HG03108 (cell line): ENCODE results near the gene HLA-DPB1.
"Not testable (repeated sequence)": the region's sequence is repeated elsewhere in the genome, so short reads cannot be mapped to it uniquely, and the experiment has no call there.

Experiments
- ATAC-seq: cut with Tn5 transposase; IDR thresholded peaks from one replicate; pipeline ENCODE4 v1.9.1; 2021; ENCODE audit warnings: moderate library complexity; ENCODE audit not compliant: unreplicated experiment

Gene HLA-DPB1

DNA sequence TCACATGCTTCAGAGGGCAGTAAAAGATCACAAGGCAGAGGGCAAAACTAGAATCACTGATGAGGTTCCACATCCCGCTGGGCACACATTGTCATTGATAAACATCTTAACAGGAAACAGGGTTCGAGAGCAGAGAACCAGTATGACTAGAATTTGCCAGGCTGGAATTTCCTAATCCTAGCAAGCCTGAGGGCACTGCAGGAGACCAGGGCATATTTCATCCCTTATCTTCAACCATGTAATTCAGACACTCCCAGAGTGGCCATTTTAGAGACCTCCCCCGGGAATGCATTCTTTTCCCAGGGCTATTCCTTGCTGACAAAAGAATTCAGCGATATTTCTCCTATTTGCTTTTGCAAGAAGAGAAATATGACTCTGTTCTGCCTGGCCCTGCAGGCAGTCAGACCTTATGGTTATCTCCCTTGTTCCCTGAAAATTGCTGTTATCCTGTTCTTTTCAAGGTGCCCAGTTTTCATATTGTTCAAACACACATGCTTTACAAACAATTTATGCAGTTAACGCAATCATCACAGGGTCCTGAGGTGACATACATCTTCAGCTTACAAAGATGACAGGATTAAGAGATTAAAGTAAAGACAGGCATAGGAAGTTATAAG is 25.4 kb downstream of the HLA-DPB1 start:
- ATAC-seq, result not testable (repeated sequence)

GRCh38 chr6:33103776-33104175 is 28.0 kb downstream of the HLA-DPB1 start:
- ATAC-seq, result no peak

DNA sequence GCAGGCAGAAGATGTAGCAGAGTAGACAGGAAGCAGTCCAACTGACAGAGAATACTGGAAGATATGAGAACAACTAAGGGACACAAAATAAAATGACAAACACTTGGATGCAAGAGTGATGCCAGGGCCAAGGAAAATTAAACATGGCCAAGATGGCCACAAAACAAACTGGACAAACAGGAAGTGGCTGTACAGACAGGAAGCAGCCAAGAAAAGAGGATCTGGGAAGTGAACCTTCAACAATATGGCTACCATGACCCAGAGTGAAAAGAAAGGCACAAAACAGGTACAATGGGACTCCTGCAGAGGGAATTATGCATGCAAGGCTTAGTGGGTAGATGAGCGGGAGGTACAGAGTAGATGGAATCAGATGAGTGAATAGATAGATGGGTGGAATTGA is 29.1 kb downstream of the HLA-DPB1 start:
- no peak for ATAC-seq

GRCh38 chr6:33105386-33105785 is 29.6 kb downstream of the HLA-DPB1 start:
- no peak for ATAC-seq

DNA sequence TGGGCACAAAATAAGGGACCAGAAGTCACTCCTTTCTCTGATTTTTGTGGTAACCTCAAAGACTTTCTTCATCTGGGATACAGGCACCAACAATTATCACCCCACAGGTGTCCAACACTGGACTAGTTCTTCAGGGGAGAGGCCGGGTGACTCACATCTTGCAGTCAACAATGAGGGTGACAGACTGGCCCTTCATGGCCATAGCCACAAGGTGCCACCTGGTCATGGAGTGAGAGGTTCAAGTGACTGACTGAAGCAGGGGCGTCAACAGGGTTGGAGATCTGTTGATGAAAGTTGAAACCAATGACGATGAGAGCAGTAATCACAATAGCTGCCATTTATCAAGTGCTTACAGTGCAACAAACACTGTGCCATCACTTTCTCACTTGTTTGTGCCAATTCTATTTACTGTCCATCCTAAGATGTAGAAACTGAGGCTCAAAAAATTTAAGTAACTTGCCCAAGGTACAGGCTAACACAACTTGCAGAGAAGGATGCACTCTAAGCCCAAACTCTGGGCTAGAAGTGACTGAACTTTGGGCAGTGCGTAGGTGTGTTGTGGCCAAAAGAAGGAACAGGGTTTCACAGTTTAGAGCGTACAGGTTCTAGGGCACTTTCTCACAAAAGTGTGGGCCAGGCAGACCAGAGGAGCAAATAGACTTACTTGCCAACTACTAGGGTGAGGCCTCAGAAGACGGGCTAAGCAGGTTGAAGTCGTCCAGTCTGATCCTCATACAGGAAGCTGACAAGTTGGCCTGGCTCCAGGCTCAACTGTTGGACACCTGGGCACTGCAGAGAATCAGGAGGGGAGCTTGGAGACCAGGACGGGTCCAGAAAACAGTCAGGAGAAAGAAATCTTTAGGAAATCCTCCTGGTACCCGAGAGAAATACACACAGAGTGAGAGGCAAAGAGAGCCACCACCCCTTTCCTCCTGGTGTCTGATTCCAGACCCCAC is 30.4 kb downstream of the HLA-DPB1 start:
- no peak for ATAC-seq

- no peak for ATAC-seq
Observed at GRCh38 chr6:33107641-33108040, 31.9 kb downstream of the HLA-DPB1 start.

DNA sequence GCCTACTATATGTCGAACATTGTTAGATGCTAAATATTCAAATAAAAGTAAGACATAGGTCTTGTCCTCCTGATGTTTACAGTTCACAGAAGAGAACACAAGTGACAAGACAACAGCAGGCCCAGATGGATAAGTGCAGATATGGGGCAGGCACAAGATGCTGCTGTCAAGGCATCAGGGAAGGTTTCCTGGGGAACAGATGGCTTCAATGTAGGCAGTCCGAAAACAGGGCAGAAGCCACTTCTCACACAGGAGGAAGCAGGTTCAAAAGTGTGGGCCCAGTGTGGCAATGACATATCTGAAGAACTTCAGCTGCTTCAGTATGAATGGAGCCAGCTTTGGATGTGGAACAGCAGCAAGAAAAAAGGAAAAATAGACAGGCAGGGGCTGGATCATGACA is 32.5 kb downstream of the HLA-DPB1 start:
- no peak for ATAC-seq

GRCh38 chr6:33112148-33112547 is 36.4 kb downstream of the HLA-DPB1 start:
- ATAC-seq, result peak; percentile 94

DNA sequence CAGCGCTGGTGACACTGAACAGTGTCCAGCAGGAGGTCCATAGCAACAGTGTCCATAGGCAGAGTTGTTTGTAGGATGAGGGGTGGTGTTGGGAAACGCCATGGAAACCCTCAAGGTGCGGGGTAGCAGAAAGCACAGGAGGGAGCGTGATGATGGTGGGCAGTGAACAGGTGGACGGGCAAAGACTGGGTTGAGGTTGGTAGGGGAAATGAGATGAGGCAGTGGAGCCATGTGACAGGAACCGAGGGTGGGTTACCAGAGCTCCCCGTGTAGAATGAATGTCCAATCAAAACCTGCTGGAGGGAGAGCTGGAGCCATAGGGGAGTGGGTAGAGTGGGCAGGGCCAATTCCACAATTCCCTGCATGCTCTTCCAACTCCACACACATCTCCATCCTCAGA is 38.0 kb downstream of the HLA-DPB1 start:
- ATAC-seq, result no peak

- ATAC-seq, result no peak
Observed at GRCh38 chr6:33114406-33114805, 38.6 kb downstream of the HLA-DPB1 start.

GRCh38 chr6:33116417-33116816 is 40.6 kb downstream of the HLA-DPB1 start:
- ATAC-seq, result no peak

DNA sequence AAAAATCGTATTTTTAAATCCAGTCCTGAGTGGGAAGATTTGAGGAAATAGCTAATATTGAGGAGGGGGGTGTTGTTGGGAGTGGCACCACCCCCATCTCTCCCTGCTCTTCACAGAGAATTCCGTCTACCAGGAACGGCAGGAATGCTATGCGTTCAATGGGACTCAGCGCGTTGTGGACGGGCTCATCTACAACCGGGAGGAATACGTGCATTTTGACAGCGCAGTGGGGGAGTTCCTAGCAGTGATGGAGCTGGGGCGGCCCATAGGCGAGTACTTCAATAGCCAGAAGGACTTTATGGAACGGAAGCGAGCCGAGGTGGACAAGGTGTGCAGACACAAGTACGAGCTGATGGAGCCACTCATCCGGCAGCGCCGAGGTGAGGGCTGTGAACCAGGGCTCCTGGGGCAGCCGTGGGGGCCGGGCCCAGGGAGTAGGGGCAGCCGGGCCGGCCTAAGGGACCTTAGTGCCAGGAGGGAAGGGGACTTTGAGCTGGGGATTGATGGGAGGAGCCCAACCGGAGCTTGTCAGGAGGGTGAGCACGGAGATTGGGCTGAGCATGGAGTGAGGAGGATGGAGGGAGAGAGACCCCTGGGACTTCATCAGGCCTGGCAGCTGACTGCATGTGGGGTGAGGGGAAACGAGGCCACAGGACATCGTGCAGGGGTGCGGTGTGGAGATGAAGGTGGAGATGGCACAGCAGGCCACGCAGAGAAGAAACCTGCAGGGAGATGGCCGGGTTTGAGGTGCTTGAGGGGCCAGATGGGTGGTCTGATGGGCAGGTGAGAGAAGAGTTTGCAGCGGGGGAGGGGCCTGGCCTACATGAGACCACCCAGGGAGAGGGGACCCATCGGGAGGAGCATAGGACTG is 41.3 kb downstream of the HLA-DPB1 start:
- ATAC-seq, result no peak

DNA sequence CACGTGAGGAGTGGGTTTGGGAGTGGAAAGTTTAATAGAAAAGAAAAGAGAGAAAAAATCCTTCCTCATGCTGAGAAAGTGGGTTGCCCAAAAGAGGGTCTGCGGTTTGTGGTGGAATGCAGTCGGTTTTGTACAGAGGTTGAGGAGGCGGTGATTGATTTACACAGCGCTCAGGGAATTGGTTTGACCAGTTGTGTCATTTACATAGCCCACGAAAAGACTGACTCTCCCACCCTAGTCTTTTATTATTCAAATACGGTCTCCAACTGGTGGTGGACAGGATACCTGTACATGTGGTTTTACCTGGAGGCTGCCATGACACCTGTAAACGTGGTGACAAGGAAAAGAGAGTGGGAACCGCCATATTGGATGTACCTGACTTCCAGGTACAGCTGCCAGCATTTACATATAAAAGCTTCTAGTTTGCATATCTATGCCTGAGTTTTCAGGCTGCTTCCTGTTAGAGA is 42.1 kb downstream of the HLA-DPB1 start:
- no peak for ATAC-seq

DNA sequence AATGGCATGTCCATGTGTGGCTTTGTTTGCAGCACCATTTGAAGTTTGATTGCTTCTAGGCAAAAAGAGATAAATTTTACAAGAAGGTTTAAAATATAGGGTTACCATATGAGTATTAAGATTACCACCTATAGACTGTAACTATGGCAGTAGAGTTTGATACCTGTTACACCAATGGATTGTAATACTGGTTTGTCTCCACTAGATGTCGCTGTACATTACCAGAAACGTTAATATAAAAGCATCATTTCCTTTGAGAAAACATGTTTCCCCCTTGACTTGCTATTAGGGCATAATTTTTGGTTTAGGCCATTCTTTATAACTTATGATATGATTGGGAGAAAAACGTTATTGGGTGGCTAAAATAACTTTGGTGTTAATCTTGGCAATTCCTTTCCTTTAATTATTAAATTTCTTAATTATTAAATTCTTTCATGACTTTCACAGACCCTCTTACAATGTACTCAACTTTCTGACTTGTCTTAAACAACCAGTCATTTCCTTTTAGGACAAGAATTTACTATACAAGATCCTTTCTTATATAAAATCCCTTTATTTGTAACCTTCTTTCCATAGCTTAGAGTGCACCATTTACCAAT is 42.8 kb downstream of the HLA-DPB1 start:
- ATAC-seq, result no peak

DNA sequence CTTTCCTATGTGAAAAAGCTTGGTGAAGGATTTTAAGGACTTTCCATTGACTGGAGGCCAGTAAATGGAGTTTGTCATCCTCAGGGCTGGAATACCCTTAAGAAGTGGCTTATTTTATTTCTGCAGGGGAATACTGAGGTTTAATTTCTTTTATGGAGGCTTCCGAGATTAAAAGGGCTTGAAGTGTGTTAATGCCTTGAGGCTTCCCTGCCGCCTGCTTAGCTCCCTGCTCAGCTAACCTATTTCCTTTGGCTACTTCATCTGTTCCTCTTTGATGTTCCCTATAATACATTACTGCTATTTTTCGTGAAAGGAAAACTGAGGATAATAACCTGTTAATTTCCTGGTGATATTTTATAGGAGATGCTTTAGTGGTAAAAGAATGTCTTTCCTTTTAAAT is 44.2 kb downstream of the HLA-DPB1 start:
- no peak for ATAC-seq

DNA sequence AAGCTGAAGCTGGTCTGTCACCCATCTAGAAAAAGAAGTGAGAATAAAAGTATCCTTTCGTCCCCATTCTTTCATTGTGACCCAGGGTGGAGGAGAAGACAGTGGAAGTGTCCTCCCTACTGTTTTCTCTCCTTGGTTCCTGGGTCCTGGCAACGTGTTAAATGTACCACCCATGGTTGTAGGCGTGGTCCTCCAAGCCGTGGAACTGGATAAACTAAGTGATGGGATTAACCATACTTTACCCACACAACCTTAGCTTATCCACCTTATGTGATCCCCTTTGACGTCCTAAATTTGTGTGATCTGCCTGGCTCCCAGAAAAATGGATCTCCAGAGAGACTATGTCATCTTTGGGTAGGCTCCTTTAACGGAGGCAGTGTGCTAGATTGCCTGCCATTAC is 47.4 kb downstream of the HLA-DPB1 start:
- ATAC-seq, result no peak

GRCh38 chr6:33123732-33124524 is 48.1 kb downstream of the HLA-DPB1 start:
- ATAC-seq, result no peak

DNA sequence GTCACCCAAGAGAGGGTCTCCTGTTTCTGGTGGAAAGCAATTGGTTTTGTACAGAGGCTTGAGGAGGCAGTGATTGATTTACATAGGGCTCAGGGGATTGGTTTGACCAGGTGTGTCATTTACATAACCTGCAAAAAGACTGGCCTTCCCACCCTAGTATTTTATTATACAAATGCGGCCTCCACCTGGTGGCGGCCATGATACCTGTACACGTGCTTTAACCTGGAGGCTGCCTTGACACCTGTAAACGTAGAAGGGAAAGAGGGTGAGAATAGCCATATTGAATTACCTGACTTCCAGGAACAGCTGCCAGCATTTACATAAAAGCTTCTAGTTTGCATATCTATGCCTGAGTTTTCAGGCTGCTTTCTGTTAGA is 48.7 kb downstream of the HLA-DPB1 start:
- no peak for ATAC-seq

- no peak for ATAC-seq
Observed at GRCh38 chr6:33124947-33125346, 49.2 kb downstream of the HLA-DPB1 start.

- ATAC-seq, result no peak
Observed at GRCh38 chr6:33126101-33126714, 50.4 kb downstream of the HLA-DPB1 start.
